SU-DHL-6 (cell line): ENCODE data around the gene RPL23.

Source experiments
- CTCF ChIP-seq: fragments of 200-600 bp; sonication (generic); IDR thresholded peaks from one replicate; pipeline ENCODE4 v1.5.1; 2017; ENCODE audit warnings: antibody characterized with exemption, mild to moderate bottlenecking, low read length, moderate library complexity; ENCODE audit not compliant: insufficient read depth, poor library complexity, severe bottlenecking
- EZH2phosphoT487 ChIP-seq: fragments of 200-600 bp; sonication (generic), shearing (Covaris generic); conservative IDR thresholded peaks from 2 replicates; pipeline ENCODE4 v1.6.1; 2018; ENCODE audit warnings: mild to moderate bottlenecking, antibody characterized with exemption, low read length, moderate library complexity, mixed read lengths

GRCh38 chr17:38893113-38893512 lies 39.6 kb upstream of the RPL23 start:
- TF ChIP-seq CTCF (no peak), EZH2phosphoT487 (no peak)
